H9 (cell line): ENCODE results near the gene CSRP1. TPM values are rescaled to one million over a fixed set of nuclear protein-coding genes. Genes with fewer than 3 reads are reported as not detected.

ENCODE experiments used
- DNase-seq: peaks from one replicate; pipeline ENCODE4 v3.0.0-alpha.2; 2017
- H2AFZ ChIP-seq: one replicate; pipeline ENCODE4 v1.6.1; 2013; ENCODE audit warnings: mild to moderate bottlenecking, low read length, control low read depth, moderate library complexity
- H2AK5ac ChIP-seq: 2 replicates; pipeline ENCODE4 v1.6.1; 2013; ENCODE audit warnings: low read length, control low read depth, mixed read lengths; ENCODE audit not compliant: insufficient read length
- H2BK120ac ChIP-seq: one replicate; pipeline ENCODE4 v1.6.1; 2013; ENCODE audit warnings: low read depth, mild to moderate bottlenecking, low read length, control low read depth, inconsistent platforms; ENCODE audit not compliant: poor library complexity, severe bottlenecking
- H2BK12ac ChIP-seq: 2 replicates; pipeline ENCODE4 v1.6.1; 2013; ENCODE audit warnings: low read length, control low read depth, mixed read lengths, low read depth; ENCODE audit not compliant: insufficient read length
- H2BK15ac ChIP-seq: 2 replicates; pipeline ENCODE4 v1.6.1; 2013; ENCODE audit warnings: low read depth, low read length, control low read depth
- H2BK20ac ChIP-seq: one replicate; pipeline ENCODE4 v1.6.1; 2013; ENCODE audit warnings: low read depth, mild to moderate bottlenecking, low read length, control low read depth, inconsistent platforms; ENCODE audit not compliant: poor library complexity, severe bottlenecking
- H2BK5ac ChIP-seq: 2 replicates; pipeline ENCODE4 v1.6.1; 2013; ENCODE audit warnings: low read length, control low read depth, mixed read lengths; ENCODE audit not compliant: insufficient read length
- H3K14ac ChIP-seq: 2 replicates; pipeline ENCODE4 v1.6.1; 2013; ENCODE audit warnings: low read length, control low read depth; ENCODE audit not compliant: insufficient read depth
- H3K18ac ChIP-seq: 2 replicates; pipeline ENCODE4 v1.6.1; 2013; ENCODE audit warnings: low read depth, mild to moderate bottlenecking, mixed read lengths, low read length, control low read depth; ENCODE audit not compliant: insufficient read length
- H3K23ac ChIP-seq: 2 replicates; pipeline ENCODE4 v1.6.1; 2013; ENCODE audit warnings: low read length, control low read depth, mixed read lengths, low read depth; ENCODE audit not compliant: insufficient read length
- H3K23me2 ChIP-seq: 2 replicates; pipeline ENCODE4 v1.6.1; 2013; ENCODE audit warnings: low read depth, mild to moderate bottlenecking, mixed read lengths, low read length, control low read depth; ENCODE audit not compliant: insufficient read length, poor library complexity, severe bottlenecking
- H3K27ac ChIP-seq: 2 replicates; pipeline ENCODE4 v1.5.1; 2013; ENCODE audit warnings: low read length, control low read depth, mixed read lengths, low read depth; ENCODE audit not compliant: insufficient read length
- H3K27me3 ChIP-seq: 2 replicates; pipeline ENCODE4 v1.6.1; 2013; ENCODE audit warnings: low read length, control low read depth, inconsistent platforms; ENCODE audit not compliant: insufficient read depth
- H3K4ac ChIP-seq: 2 replicates; pipeline ENCODE4 v1.6.1; 2013; ENCODE audit warnings: low read depth, mild to moderate bottlenecking, control low read depth, inconsistent platforms, low read length, moderate library complexity
- H3K4me1 ChIP-seq: 2 replicates; pipeline ENCODE4 v1.6.1; 2013; ENCODE audit warnings: low read length, control low read depth, inconsistent platforms; ENCODE audit not compliant: insufficient read depth
- H3K4me2 ChIP-seq: 2 replicates; pipeline ENCODE4 v1.6.1; 2013; ENCODE audit warnings: low read length, control low read depth, mixed read lengths; ENCODE audit not compliant: insufficient read length, insufficient read depth
- H3K56ac ChIP-seq: 2 replicates; pipeline ENCODE4 v1.6.1; 2013; ENCODE audit warnings: low read depth, mild to moderate bottlenecking, mixed read lengths, low read length, control low read depth; ENCODE audit not compliant: insufficient read length
- H3K79me1 ChIP-seq: 2 replicates; pipeline ENCODE4 v1.6.1; 2013; ENCODE audit warnings: low read depth, mild to moderate bottlenecking, moderate library complexity, low read length, control low read depth, inconsistent platforms; ENCODE audit not compliant: insufficient read depth, poor library complexity, severe bottlenecking
- H3K79me2 ChIP-seq: 2 replicates; pipeline ENCODE4 v1.6.1; 2013; ENCODE audit warnings: low read length, control low read depth, inconsistent platforms; ENCODE audit not compliant: insufficient read depth
- H3K9ac ChIP-seq: 2 replicates; pipeline ENCODE4 v1.6.1; 2013; ENCODE audit warnings: low read length, control low read depth, mixed read lengths; ENCODE audit not compliant: insufficient read length; ENCODE audit errors: extremely low read depth
- H3K9me3 ChIP-seq: one replicate; pipeline ENCODE4 v1.6.1; 2013; ENCODE audit warnings: low read depth, low read length, inconsistent platforms; ENCODE audit not compliant: control insufficient read depth
- H3T11ph ChIP-seq: one replicate; pipeline ENCODE4 v1.6.1; 2013; ENCODE audit warnings: mild to moderate bottlenecking, low read length, control low read depth, inconsistent platforms
- H4K20me1 ChIP-seq: one replicate; pipeline ENCODE4 v1.6.1; 2013; ENCODE audit not compliant: control insufficient read depth, insufficient read length, insufficient read depth
- H4K5ac ChIP-seq: 2 replicates; pipeline ENCODE4 v1.6.1; 2013; ENCODE audit warnings: low read depth, mild to moderate bottlenecking, mixed read lengths, low read length, control low read depth; ENCODE audit not compliant: insufficient read length
- H4K8ac ChIP-seq: replicated peaks from 2 replicates; pipeline ENCODE4 v1.6.1; 2013; ENCODE audit warnings: low read length, control low read depth, mixed read lengths, low read depth; ENCODE audit not compliant: insufficient read length
- H4K91ac ChIP-seq: 2 replicates; pipeline ENCODE4 v1.6.1; 2013; ENCODE audit warnings: low read depth, mild to moderate bottlenecking, moderate library complexity, mixed read lengths, low read length, control low read depth; ENCODE audit not compliant: insufficient read length
- H3K27ac Mint-ChIP-seq, 3 experiments: 2 replicates in 2 of 3; 3 replicates in 1 of 3; pipeline ENCODE4 v1.8.0; 2020 to 2021; ENCODE audit warnings: mixed read lengths in 3 of 3, mild to moderate bottlenecking in 1 of 3, moderate library complexity in 1 of 3
- H3K27me3 Mint-ChIP-seq: 2 replicates; pipeline ENCODE4 v1.8.0; 2021; ENCODE audit warnings: low read depth, mild to moderate bottlenecking, moderate library complexity, mixed read lengths
- H3K36me3 Mint-ChIP-seq, 3 experiments: 2 replicates in 2 of 3; 3 replicates in 1 of 3; pipeline ENCODE4 v1.8.0; 2020 to 2021; ENCODE audit warnings: low read depth in 3 of 3, mixed read lengths in 3 of 3; ENCODE audit not compliant: insufficient read depth in 1 of 3
- H3K4me1 Mint-ChIP-seq, 2 experiments: 2 replicates each; pipeline ENCODE4 v1.8.0; 2020; ENCODE audit warnings: mixed read lengths in 2 of 2
- H3K4me3 Mint-ChIP-seq, 2 experiments: 2 replicates in 1 of 2; 3 replicates in 1 of 2; pipeline ENCODE4 v1.8.0; 2020 to 2021; ENCODE audit warnings: mild to moderate bottlenecking in 2 of 2, mixed read lengths in 2 of 2, moderate library complexity in 1 of 2
- H3K9me3 Mint-ChIP-seq, 2 experiments: 2 replicates in 1 of 2; 3 replicates in 1 of 2; pipeline ENCODE4 v1.8.0; 2020; ENCODE audit warnings: mild to moderate bottlenecking in 2 of 2, mixed read lengths in 2 of 2, moderate library complexity in 1 of 2
- CTCF ChIP-seq: fragments of 200-600 bp; sonication (generic); conservative IDR thresholded peaks from 3 replicates; pipeline ENCODE4 v1.8.0; 2021; ENCODE audit warnings: antibody characterized with exemption, mild to moderate bottlenecking
- WGBS: extraction: QIAGEN DNeasy Blood & Tissue Kit; methylation state at CpG from one replicate; pipeline ENCODE4 v1.1.7; 2013; ENCODE audit warnings: missing lambda C conversion rate, low lambda C conversion rate, mixed read lengths; ENCODE audit not compliant: insufficient read length; ENCODE audit errors: extremely low coverage; 5-methylcytosine and 5-hydroxymethylcytosine counted together
- total RNA-seq: library from RNA; stranded (reverse); gene quantifications from 2 replicates; pipeline ENCODE4 v1.2.1, GENCODE V29; 2021

The CSRP1 gene
- total RNA-seq, 1 experiment from 2014 or later, result 0.44 TPM

- DNase-seq, result no peak
- Histone ChIP-seq H3K27ac (no peak overlapping the region), H3K9ac (no peak overlapping the region), H4K5ac (no peak overlapping the region), H3K4me1 (peaks cover 5% of the 10 kb centered on the region), H3K23me2 (peaks cover 23% of the 10 kb centered on the region), H3K4me2 (no peak overlapping the region), H4K8ac (no peak overlapping the region), H2BK5ac (no peak overlapping the region), H2BK15ac (no peak overlapping the region), H2AK5ac (no peak overlapping the region), H2AFZ (no peak overlapping the region), H3K79me2 (no peaks in the 10 kb centered on the region), H3T11ph (no peak overlapping the region), H3K18ac (no peak overlapping the region), H4K91ac (no peak overlapping the region), H3K9me3 (no peaks in the 10 kb centered on the region), H3K27me3 (peaks cover 7% of the 10 kb centered on the region; the same call in 1 of the 2 replicates), H3K14ac (no peak overlapping the region), H4K20me1 (no peaks in the 10 kb centered on the region), H3K79me1 (no peaks in the 10 kb centered on the region), H3K56ac (no peak overlapping the region), H2BK12ac (no peak overlapping the region), H3K4ac (no peak overlapping the region), H2BK120ac (no peak overlapping the region), H2BK20ac (no peak overlapping the region), H3K23ac (no peak overlapping the region)
- TF ChIP-seq CTCF, result no peak
- Mint-ChIP-seq H3K4me3 (no peak overlapping the region), H3K27ac (no peak overlapping the region), H3K4me1 (peaks cover 20 to 41% of the 10 kb centered on the region in 2 experiments), H3K9me3 (no peaks in the 10 kb centered on the region; a peak in 1 of 5 replicates), H3K36me3 (no peaks in the 10 kb centered on the region), H3K27me3 (peaks cover 65% of the 10 kb centered on the region)
- no CpG with 5 or more reads among the region's 4 CpGs for WGBS
These were observed 29.6 kb upstream of the CSRP1 start for GRCh38 chr1:201536558-201536957.
